Measurements from ENCODE around the gene EML4.

DNA sequence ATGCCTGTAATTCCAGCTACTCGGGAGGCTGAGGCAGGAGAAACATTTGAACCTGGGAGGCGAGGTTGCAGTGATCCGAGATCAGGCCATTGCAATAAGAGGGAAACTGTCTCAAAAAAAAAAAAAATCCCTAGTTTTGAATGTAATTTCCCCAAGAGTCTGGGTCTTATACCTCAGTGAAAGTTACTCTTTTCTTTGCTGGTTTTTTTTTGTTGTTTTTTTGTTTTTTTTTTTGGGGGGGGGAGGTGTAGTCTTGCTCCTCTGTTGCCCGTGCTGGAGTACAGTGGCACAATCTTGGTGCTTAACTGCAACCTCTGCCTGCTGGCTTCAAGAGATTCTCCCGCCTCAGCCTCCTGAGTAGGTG lies 22.8 kb downstream of the EML4 start:
- TF ChIP-seq GATA2 (IDR thresholded peaks at IDR 0.05; ENCODE audit: low read depth, low read length) = no peak
- no peak for TF ChIP-seq GATA3 (IDR thresholded peaks at IDR 0.05; ENCODE audit: low read depth, low read length)

Measured in SH-SY5Y (cell line).